GM12873 (cell line): ENCODE results near the gene THSD1.

Experiments
- TF ChIP-seq, protein P1 (sequence below): IDR thresholded peaks from 2 replicates; pipeline ENCODE4 v1.5.1; 2012; ENCODE audit warnings: low read depth, mild to moderate bottlenecking, moderate library complexity, low read length, control low read depth; ENCODE audit not compliant: insufficient read depth; ENCODE audit errors: missing control alignments

THSD1 gene

DNA sequence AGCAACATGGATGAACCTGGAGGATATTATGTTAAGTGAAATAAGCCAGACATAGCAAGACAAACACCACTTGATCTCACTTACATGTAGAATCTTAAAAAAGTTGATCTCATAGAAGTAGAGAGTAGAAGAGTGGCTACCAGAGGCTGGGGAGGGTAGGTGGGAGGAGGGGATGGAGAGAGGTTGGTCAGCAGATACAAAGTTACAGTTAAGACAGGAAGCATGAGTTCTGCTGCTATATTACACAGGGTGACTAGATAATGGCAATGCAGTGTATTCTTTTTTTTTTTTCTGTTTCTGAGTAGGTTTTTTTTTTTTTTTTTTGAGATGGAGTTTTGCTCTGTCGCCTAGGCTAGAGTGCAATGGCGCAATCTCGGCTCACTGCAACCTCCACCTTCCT is 15.2 kb upstream of the THSD1 start:
- TF ChIP-seq, protein P1, sequence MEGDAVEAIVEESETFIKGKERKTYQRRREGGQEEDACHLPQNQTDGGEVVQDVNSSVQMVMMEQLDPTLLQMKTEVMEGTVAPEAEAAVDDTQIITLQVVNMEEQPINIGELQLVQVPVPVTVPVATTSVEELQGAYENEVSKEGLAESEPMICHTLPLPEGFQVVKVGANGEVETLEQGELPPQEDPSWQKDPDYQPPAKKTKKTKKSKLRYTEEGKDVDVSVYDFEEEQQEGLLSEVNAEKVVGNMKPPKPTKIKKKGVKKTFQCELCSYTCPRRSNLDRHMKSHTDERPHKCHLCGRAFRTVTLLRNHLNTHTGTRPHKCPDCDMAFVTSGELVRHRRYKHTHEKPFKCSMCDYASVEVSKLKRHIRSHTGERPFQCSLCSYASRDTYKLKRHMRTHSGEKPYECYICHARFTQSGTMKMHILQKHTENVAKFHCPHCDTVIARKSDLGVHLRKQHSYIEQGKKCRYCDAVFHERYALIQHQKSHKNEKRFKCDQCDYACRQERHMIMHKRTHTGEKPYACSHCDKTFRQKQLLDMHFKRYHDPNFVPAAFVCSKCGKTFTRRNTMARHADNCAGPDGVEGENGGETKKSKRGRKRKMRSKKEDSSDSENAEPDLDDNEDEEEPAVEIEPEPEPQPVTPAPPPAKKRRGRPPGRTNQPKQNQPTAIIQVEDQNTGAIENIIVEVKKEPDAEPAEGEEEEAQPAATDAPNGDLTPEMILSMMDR = no peak

GRCh38 chr13:52419080-52419479 is 13.1 kb upstream of the THSD1 start:
- TF ChIP-seq, protein P1 = no peak

DNA sequence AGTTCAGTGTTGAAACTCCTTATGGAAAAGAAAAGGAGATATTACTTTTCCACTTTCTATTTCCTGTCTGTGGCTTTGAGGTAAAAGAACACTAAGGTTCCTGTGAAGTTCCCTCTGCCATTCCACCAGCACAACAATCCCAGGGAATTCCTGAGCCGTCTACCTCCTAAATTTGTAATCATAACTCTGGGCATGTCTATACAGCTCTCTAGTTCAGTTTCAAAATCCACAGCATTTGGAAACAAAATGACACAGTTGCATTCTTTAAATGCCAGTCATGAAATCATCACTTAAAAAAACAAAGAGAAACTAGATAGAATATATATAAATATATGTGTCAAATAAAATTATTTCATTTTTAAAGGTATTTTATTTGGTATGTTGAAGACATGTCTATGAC is 9.0 kb upstream of the THSD1 start:
- TF ChIP-seq, protein P1 = no peak

DNA sequence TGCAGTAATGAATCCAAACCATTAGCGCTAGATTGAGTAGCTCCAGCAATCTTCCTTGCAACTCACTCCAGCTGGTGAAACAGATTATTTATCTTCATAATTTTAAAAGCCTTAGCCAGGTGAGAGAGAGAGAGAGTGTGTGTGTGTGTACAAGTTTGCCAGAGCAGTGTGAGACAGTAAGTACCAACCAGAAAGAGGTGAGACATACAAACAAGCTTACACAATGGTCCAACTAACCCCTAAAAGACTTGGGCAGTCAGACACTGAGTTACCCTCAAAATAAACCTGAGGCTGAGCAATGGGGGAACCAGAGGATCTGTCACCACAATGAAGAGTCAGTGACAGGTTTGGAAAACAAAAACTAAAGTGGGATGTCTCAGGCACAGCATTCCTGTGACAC is 8.1 kb upstream of the THSD1 start:
- TF ChIP-seq, protein P1 = no peak

- TF ChIP-seq, protein P1 = no peak
Observed at GRCh38 chr13:52412128-52412527, 6.2 kb upstream of the THSD1 start.

DNA sequence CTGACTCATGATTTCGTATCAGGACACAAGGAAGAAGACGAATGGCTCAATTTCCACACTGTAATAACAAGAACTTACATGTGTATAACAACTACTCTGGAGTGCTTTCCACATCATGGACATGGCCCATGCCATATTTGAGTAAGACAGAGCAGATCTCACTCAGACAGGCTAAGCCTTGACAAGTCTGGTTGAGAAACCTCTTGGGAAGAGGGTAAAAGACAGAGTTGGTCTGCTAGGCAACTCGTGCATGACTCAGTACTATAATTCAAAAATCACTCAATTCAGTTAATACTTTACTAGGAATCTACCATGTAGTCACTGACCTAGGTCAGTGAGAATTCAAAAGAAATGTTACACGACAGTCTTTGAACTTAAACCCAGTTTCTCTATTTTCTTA is 5.7 kb upstream of the THSD1 start:
- TF ChIP-seq, protein P1 = no peak

GRCh38 chr13:52406629-52407028 is 657 bp upstream of the THSD1 start:
- TF ChIP-seq, protein P1 = no peak

- TF ChIP-seq, protein P1 = no peak
Observed at GRCh38 chr13:52405369-52405766, 604 bp downstream of the THSD1 start.
